ENCODE measurements around the gene CPNE1.
A peak's percentile ranks its signal among the peaks of the same experiment; 100 is the strongest.

CPNE1 gene

DNA sequence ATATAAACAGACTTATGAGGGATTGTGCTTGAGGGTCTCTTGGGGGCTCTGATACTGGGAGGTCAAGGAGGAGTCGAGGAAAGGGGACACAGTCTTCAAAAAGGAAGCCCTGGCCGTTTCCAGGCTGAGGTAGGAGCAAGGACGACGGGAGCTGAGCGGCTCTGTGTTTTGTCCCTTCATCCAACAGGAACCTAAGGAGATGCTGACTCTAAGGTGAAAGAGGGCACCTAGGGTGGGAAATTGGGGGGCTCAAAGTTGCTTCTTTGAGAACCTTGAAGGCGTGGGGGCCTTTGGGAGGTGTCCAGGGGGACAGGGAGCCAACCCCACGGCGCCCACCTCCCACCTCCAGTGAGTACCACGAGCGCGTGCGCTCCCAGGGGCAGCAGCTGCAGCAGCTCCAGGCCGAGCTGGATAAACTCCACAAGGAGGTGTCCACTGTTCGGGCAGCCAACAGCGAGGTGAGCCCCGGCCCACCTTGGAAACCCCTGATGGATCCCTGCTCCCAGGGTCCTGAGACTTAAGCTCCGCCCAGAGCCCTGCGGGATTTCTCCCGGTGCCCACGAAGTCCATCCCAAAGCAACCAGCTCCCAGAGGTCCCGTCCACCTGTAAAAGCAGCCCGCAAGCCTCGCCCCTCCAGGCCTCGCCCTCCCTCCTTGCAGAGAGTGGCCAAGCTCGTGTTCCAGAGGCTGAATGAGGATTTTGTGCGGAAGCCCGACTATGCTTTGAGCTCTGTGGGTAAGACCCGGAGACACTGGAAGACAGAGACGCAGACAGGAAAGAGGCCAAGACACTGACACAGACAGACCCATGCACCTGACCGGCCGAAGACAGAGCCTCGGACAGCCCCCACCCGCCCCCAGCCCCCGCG lies 46.2 kb downstream of the CPNE1 start:
- DNase-seq, result no peak

DNA sequence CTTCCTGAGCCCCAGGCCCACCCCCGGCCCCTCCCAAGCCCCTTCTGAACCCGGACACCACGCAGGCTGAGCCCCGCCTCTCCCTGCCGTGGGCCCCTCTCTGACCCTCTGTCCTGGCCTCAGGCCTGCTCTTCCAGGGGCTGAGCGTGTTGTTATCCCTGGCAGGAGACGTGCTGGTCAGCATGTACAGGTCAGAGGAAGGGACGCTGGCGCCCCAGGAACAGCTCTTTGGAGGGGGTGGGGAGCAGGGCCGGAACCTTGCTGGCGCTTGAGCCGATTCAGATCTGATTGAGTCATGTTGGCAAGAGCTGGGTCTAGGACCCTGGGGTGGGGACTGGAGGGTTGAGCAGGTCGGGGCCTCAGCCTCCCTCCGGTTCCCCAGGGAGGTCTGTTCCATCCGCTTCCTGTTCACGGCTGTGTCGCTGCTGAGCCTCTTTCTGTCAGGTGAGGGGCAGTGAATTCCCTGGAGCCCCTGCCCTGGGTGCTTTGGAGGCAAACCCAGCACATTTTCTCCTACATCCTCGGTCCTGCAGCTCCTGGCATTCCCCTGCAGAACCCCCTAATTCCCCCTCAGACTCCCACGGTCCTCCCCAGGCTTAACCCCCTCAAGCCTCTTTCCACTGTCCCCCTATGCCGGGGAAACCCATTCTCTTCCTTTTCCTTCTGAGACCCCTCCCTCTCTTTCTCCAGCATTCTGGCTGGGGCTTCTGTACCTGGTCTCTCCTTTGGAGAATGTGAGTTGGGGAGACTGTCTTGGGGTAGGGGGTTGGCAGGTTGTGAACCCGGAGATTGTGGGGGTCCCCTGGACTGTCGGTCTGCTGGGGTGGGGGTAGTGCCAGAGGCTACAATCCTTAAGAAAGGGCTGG lies 47.1 kb downstream of the CPNE1 start:
- DNase-seq, result no peak

GRCh38 chr20:35616465-35617396 lies 48.0 kb downstream of the CPNE1 start:
- DNase-seq, result peak; percentile 27 to 28

DNA sequence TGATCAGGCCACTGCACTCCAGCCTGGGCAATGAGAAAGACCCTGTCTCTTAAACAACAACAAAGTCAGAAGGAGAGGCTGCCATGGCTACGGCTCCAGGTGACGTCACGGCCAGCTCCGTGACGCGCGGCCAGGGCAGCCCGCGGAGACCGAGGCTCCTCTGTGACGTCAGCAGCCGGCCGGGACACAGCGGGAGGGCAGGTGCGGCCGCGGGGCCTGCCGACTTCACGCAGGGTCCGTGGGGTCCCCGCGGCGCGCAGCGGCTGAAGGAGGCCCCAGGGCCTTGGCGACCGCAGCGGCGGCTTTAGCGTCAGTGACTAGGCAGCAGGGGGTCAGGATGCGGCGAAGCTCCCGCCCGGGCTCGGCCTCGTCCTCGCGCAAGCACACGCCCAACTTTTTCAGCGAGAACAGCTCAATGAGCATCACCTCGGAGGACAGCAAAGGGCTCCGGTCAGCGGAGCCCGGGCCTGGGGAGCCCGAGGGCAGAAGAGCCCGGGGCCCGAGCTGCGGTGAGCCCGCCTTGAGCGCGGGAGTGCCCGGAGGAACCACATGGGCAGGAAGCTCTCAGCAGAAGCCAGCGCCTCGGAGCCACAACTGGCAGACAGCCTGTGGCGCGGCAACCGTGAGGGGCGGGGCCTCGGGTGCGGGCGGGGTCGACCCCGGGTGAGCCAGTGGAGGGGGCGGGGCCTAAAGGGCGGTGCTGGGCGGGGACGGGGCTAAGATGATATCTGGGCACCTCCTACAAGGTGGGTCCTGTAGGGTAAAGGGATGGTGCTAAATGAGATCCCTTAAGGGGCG lies 48.8 kb downstream of the CPNE1 start, which contains the start of gene SPAG4:
SPAG4 (plus strand) TSS at position 163 of the 798 bp plus-strand sequence; CDS start at position 338, 175 bp downstream.
- DNase-seq, result peak; percentile 100

DNA sequence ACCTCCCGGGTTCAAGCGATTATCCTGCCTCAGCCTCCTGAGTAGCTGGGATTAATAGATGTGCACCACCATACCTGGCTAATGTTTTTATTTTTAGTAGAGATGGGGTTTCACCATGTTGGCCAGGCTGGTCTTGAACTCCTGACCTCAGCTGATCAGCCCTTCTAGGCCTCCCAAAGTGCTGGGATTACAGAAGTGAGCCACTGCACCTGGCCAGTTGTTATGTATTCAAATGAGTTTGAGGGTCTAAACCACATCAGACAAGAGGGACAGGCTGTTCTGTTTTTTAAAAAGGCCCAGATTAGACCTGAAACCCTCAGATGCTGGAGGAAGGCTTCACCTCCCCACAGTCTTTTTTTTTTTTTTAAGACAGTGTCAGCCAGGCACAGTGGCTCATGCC lies 53.2 kb downstream of the CPNE1 start:
- no peak for DNase-seq

DNA sequence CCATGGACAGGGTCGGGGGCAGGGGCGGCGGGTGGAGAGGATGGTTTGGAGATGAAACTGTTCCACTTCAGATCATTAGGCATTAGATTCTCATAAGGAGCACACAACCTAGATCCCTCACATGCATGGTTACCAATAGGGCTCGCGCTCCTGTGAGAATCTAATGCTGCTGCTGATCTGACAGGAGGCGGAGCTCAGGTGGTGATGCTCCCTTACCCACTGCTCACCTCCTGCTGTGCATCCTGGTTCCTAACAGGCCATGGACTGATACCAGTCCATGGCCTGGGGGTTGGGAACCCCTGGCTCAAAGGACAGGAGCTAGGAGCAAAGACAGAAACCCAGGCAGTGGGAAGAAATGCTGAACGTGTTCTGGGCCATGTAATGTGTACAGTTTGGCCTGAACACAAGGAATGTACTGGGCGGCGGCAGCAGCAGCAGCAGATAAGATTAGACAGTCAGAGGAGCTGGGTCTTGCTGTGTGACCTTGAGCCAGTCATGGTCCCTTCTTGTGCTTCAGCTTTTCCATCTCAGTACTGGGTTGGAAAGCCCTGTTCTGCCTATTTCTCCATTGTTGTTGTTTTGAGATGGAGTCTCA lies 53.8 kb downstream of the CPNE1 start:
- no peak for DNase-seq

- DNase-seq, result no peak
These were observed 57.5 kb downstream of the CPNE1 start for GRCh38 chr20:35607003-35607735.

DNA sequence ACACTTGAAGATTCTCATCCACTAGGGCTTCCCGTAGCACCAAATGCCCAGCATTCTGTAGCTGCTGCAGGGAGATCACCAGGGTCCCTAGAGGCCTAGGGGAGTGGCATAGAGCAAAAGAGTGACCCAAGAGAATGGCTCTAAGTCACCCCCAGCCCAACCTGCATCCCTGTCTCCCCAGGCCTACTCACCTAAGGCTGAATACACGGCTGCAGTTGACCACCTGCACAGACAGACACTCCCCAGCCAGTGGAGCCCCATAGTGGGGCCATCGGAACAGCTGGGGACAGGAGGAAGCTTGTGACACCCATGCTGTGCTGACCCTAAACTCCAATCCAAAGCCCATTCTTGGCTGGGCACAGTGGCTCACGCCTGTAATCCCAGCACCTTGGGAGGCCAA lies 58.6 kb downstream of the CPNE1 start:
- DNase-seq, result no peak

- no peak for DNase-seq
These were observed 60.3 kb downstream of the CPNE1 start for GRCh38 chr20:35604449-35604747.

DNA sequence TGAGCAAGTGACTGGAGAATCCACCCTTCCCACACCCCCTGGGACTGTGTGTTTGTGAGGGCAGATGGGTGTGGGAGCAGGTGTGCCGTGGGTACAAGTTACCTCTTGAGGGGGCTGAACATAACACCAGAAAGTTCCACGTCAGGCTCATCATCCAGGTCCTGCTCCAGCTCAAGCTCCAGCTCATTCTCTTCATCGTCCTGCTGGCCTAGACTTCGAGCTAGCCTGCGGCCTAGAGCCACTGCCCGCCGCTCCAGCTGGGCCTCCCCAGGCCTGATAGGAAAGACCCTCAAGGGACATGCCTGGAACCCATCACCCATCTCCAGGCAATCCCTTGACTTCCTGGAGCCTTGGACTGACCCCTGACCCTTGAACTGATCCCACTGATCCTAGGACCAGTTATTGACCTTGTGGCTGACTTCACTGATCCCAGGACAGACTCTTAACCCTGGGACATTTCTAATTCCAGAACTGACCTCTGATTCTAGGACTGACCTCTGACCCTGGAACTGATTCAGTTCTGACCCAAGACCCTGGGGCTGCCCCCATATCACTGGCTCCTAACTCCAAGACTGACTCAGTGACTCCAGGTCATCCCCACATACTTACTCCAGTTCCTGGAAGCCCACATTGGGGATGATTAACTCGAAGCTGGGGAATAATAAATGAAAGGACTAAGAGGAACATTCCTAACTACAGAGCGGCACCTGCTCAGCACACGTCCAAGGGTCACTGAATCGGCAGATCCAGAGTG lies 60.8 kb downstream of the CPNE1 start:
- DNase-seq, result no peak

DNA sequence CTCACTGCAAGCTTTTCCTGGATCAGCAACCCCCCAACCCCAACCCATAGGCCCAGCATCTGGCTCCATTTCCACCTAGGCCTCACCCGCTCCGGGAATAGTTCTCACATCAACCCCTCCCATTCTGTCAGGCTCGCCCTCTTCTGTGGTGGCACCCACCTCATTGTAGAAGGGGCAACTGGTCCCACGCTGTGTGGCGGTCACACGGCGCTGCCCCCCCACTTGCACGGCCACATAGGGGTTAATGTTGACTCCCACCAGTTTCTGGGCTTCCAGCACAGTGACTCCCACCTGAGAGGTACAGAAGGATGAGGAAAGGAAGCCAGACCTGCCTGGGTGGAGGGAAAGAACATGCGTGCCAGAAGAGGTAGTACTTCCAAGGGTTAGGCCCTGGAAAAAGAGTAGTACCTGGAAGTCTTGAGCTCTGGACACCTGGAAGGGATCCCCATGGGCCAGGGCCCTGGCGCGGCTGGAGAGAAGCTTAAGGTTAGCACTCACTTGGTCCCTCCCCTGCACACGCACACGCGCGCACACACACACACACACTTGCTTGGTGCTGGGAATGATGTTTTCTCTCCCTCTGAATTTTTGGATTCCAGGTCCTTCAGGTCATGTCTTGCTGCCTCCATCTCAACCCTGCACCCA lies 61.7 kb downstream of the CPNE1 start:
- no peak for DNase-seq

- DNase-seq, result no peak
These were observed 62.7 kb downstream of the CPNE1 start for GRCh38 chr20:35601990-35602389.

- DNase-seq, result peak; percentile 74 to 78
These were observed 63.4 kb downstream of the CPNE1 start for GRCh38 chr20:35600993-35601973.

DNA sequence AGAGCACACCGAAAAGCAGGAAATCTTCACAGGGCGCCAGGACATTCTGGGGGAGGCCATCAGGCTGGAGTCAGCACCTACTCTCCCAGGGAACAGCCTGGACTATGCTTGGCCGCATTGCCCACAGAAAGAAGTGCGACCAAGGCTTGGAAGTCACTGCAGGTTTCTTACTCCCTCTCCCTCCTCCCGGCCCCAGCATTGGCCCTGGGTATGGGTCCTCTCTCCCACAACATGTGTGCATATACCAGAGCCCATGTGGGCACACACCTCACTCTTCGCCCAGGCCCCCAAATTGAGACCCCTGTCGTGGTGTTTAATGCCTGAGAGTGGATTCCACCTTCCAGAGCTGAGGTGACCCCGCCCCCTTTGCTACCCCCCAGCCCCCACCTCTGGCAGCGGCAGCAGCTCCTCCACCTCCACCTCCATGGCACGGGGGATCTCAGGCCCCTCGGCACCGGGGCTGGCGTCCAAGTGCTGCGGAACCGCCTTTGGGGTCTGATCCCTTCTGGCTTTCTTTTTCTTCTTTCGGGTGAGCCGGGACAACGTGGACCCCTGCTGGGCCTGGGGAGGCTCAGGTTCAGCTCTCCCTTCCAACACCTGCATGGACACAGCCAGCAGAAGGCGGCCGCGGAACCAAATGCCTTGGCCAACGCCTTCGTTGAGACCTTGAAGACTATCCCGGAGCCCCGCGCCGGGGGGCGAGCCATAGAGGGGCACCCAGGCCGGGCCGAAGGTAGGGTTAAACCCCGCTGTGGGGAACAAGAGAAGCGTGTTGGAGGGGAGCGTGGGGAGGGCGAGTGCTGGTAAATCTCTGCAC lies 64.3 kb downstream of the CPNE1 start:
- DNase-seq, result no peak

GRCh38 chr20:35599776-35600120 lies 65.0 kb downstream of the CPNE1 start:
- DNase-seq, result no peak

DNA sequence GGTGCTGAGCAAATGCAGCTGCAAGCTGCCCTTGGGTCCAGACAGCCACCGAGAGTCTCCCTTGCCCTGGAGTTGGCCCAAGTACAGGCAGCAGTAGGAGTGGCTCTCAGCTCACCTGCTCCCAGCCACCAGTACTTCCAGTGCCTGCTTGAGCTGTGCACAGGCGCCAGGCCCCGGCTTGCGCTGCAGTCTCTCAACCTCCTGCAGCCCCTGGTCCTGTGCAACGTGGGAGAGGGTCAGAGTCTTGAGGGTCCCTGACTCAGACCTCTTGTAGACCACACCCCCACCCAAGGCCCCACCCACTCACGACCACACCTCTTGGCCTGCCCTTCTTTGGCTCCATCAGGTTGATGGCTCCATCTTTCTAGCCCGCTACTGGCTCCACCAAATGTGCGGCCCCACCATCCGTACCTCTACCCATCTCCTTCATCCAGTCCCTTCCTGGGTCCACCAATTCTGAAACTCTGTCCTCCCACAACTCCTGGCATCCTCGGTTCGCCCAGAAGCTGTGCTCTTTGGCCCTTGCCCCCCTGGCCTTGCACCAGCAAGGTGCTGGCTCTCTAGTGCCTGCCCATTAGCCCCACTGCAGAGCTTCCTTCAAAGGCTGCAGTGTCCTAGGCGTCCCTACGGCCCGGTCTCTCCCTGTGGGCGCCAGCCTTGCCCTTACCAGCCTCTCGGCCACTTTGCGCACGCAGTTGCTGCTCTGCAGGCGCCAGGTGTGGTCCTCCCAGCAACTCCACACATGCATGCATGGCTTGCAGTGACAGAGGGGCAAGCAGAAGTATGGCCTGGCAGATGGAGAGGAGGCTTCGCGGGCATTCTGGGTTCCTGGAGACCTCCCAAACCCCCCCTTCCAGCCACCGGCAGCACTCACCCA lies 65.6 kb downstream of the CPNE1 start:
- no peak for DNase-seq

Data from activated CD4-positive, alpha-beta T cell treated with anti-CD3 and anti-CD28 coated beads, Interleukin-2, amount 50 U/mL, for 4 hours (primary cell).